Inflammatory macrophage treated with lipopolysaccharide for 1 hour (primary cell): ENCODE results near the gene GPRASP1.
A peak's percentile ranks its signal among the peaks of the same experiment; 100 is the strongest.
"Not testable (repeated sequence)": the region's sequence is repeated elsewhere in the genome, so short reads cannot be mapped to it uniquely, and the experiment has no call there.

ENCODE experiments used
- DNase-seq, 2 donors: peaks; one replicate each; pipeline ENCODE4 v3.0.0-alpha.2; 2020 to 2022

The GPRASP1 gene, protein sequence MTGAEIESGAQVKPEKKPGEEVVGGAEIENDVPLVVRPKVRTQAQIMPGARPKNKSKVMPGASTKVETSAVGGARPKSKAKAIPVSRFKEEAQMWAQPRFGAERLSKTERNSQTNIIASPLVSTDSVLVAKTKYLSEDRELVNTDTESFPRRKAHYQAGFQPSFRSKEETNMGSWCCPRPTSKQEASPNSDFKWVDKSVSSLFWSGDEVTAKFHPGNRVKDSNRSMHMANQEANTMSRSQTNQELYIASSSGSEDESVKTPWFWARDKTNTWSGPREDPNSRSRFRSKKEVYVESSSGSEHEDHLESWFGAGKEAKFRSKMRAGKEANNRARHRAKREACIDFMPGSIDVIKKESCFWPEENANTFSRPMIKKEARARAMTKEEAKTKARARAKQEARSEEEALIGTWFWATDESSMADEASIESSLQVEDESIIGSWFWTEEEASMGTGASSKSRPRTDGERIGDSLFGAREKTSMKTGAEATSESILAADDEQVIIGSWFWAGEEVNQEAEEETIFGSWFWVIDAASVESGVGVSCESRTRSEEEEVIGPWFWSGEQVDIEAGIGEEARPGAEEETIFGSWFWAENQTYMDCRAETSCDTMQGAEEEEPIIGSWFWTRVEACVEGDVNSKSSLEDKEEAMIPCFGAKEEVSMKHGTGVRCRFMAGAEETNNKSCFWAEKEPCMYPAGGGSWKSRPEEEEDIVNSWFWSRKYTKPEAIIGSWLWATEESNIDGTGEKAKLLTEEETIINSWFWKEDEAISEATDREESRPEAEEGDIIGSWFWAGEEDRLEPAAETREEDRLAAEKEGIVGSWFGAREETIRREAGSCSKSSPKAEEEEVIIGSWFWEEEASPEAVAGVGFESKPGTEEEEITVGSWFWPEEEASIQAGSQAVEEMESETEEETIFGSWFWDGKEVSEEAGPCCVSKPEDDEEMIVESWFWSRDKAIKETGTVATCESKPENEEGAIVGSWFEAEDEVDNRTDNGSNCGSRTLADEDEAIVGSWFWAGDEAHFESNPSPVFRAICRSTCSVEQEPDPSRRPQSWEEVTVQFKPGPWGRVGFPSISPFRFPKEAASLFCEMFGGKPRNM (N-terminal part only)

DNA sequence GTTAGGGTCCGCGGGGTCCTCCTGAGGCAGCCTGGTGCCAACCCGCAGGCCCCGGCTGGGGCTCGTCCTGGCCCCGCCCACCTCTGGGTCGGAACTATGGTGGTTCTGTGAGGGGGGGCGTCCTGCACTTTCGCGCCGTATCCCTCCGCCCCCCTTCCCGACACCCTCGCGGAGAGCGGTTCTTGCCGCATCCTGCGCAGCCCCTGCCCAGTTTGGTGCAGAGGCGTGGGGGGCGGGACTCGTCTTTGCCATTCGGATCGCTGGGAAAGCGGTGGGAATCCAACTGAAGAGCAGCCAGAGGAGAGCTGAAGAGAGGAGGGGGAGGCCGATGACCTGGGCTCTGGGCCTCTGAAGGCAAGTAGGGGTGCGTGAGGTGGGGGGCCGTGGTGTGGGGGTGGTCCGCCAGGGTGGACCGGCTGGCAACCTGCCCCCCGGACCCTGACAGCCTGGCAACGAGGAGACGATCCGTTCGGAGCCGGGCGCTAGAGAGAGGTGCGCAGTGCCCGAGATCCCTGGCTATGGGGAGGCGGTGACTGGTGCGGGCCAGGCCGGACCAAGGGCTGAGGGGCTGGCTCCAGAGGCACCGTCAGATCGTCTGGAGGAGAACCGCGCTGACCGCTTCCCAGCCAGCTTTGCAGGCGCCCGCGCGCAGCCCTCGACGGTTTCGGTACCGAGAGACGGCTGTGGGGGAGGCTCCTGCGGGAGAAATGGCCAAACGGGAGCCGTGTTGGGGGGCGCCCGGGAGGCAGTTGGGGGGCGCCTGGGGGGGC, at the start of gene GPRASP1:
GPRASP1 (plus strand) TSS at position 242 of the 770 bp plus-strand sequence. CDS start 2,431 bp downstream, outside the sequence.
- DNase-seq, result no peak

DNA sequence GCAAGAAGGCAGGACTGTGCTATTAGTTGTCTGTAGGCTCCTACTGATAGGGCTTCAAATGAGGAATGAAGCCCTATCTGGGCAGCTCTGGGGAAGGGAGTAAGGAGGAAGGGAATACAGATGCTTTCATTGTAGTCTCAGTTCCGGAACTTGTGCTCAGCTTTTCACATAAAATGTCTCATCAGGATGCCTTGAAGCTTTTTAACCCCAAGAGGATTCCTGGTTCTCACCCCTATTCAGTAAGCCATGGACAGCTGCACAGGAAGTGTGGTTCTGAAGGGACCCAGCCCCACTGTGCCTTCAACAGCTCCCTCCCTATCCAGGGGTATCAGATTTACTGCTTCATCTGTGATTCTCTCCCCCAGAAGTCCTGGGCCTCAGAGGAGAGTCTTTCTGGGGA, 47.0 kb upstream of the GPRASP1 start:
- DNase-seq, result no peak

DNA sequence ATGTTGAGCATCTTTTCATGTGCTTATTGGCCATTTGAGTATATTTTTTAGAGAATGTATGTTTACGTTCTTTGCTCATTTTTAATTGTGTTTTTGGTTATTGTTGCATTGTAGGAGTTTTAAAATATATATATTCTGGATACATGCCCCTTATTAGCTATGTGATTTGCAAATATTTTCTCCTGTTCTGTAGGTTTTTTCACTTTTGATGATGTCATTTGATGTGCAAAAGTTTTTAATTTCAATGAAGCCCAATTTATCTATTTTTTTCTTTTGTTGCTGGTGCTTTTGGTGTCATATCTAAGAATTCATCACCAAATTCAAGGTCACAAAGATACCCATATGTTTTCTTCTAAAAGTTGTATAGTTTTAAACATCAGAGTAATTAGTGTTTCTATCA, 45.2 kb upstream of the GPRASP1 start:
- DNase-seq, result no peak

DNA sequence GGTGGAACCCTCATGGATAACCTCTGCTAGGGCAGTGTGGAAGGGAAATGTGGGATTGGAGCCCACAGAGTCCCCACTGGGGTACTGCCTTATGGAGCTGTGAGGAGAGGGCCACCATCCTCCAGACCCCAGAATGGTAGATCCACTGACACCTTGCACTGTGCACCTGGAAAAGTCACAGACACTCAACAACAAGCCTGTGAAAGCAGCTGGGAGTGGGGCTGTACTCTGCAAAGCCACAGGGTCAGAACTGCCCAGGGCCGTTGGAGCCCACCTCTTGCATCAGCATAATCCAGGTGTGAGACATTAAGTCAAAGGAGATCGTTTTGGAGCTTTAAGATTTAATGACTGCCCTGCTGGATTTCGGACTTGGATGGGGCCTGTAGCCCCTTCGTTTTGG, 40.4 kb upstream of the GPRASP1 start:
- DNase-seq, result no peak

DNA sequence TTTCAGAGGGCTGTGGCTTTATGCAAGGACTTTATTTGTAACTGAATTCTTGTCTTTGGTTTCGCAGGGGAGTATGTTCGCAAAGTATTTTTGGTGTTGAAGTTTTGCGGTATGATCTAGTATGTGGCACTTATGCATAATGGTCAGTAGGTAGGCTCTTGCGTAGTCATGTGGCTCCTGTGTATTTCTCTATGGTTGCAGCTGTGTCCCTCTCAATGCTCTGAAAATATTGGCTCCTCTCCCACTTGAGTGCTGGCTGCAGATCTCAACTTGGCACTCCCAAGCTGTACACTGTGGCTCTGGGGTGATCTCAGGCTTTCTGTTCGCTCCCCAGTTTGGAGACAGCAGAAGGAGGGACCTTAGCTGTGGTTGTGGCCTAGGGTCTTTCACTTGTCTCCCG, 27.2 kb upstream of the GPRASP1 start:
- DNase-seq, result no peak

DNA sequence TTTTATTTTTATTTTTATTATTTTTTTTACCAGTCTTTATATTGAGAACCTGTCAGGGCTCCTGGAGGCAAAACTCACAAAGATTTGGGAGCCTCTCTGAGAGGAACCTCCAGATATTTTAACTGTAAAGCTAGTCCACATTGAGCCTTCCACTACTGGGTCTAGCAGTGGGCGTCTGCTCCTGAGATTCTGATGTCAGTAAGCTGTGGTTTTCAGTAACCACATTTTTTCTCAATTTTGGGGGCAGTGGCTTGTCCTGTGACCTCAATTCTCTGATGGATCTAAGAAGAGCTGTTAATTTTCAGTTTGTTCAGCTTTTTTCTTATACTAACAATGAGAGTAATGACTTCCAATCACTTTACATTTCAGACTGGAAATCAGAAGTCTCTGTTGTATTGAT, 23.6 kb upstream of the GPRASP1 start:
- DNase-seq, result peak; percentile 24 to 60

DNA sequence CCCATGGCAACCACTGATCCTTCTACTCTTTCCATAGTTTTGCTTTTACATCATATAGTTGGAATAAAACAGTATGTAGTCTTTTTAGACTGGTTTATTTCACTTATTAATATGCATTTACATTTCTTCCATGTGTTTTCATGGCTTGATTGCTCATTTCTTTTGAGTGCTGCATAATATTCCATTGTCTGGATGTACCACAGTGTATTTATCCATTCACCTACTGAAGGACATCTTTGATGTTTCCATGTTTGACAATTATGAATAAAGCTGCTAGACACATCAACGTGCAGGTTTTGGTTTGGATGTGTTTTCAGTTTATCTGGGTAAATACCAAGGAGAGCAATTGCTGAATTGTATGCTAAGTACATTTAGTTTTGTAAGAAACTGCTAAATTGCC, 13.7 kb upstream of the GPRASP1 start:
- no peak for DNase-seq

DNA sequence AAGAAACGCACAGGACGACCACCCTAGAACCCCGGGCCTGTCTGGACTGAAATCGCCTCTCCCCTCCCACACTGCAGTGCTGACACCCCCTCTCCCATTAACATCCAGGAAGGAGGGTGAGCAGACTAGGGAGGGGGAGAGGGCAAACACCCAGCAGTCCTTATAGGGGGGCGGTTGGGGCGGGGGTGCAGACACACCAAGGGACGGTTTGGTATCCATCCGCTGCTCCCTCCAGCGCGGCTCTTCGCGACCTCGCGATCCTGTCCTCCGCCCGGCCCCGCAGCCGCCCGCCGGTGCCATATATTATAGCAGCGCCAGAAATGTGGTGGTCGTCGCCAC, 411 bp upstream of the GPRASP1 start:
- no peak for DNase-seq

DNA sequence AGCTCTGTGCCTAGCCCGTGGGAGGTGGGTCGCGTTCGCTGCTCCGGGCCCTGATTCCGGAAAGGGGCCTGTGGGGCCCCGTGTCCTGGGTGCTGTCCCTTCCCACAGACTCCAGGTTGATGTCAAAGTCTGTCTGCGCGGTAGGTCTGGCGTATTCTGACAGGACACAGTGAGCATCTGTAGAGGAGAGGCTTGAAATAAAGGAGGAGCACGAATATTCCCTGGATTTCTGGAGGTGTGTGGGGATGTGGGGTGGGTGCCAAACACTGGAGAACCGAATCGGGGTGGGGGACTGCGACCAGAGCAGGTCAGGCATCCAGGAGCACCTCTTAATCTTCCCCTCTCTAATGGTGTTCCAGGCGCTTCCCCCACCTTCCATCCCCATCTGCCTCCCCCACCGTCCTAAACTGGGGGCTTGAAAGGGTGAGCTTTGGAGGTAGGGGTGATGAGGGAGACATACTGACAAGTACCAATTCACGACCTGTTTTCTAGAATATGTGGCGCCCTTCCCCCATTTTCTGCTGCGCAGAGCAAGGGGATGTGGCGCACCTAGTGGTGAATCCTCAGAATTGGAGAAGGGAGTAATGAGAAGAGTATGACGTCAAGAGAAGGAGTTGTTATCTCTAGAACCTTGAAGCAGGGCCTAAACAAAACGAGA, 877 bp downstream of the GPRASP1 start:
- DNase-seq, result no peak

DNA sequence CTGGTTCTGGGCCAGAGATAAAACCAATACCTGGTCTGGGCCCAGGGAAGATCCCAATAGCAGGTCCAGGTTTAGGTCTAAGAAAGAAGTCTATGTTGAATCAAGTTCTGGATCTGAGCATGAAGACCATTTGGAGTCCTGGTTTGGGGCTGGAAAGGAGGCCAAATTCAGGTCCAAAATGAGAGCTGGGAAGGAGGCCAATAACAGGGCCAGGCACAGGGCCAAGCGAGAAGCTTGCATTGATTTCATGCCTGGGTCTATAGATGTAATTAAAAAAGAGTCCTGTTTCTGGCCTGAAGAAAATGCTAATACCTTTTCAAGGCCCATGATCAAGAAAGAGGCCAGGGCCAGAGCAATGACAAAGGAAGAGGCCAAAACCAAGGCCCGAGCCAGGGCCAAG, 3.4 kb downstream of the GPRASP1 start:
- no peak for DNase-seq

DNA sequence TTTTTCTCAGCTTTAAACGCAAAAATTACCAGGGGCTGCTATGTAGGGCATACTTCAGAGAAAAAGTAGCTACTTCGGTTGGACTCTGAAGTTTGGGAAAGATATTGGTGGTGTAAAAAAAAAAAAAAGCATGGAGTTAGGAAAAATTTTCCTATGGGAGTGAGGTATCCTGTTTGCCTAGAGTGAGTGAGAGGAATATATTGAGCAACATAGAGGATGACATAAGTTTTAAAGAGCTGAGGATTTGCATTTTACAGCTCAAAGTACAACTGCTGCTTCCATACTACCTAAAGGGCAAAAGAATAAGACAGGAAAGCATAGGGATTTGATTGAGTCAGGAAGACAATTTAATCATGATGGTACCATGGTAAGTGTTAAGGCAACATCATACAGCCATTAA, 7.3 kb downstream of the GPRASP1 start:
- no peak for DNase-seq

DNA sequence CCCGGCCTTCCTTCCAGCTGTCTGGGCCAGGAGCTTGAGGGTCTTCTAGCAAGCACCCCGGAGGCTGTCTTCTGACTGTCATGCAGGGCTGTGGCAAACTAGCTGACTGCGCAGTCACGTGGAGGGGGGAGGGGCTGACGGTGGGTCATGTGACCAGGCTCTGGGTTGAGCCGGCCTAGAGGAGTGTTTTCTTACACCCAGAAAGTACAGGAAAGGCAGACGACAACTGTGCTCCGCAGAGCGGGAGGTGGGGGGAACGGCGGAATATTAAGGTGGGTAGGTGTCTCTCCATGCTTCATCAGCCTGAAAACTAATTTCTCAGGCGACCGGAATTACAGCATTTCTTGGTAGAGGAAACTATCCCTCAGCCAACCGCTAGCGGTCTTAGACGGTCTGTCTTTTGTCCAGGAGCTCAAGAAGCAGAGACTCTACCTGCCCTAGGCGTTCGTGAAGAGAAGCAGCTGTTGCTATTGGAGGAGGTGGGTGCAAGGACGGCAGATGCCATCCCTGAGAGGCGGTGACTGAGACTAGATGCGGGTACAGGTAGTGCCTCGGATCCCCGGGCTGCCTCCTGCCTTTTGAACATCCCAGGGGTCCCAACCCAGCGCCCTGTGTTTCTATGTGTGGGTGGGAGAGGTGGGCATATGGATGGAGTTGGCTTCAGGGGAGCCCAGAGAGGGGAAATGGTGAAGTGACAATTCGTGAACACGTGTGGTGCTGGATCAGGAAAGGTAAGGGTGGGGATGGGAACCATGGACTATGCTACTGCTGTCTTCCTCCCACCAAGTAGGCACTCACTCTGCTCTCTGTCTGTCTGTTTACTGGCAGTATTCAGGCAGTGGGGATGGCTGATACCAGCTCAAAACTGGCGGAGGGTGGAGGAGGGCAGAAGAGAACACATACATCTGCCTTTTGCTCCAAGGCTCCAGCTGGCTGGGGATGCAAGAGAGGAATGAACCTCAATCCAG, 8.8 kb downstream of the GPRASP1 start:
- peak; percentile 53 to 63 for DNase-seq

DNA sequence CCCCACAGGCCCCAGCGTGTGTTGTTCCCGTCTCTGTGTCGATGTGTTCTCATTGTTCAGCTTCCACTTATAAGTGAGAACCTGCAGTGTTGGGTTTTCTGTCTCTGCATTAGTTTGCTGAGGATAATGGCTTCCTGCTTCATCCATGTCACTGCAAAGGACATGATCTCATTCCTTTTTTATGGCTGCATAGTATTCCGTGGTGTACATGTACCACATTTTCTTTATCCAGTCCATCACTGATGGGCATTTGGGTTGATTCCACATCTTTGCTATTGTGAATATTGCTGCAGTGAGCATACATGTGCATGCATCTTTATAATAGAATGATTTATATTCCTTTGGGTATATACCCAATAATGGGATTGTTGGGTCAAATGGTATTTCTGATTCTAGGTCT, 12.5 kb downstream of the GPRASP1 start:
- not testable (repeated sequence) for DNase-seq

DNA sequence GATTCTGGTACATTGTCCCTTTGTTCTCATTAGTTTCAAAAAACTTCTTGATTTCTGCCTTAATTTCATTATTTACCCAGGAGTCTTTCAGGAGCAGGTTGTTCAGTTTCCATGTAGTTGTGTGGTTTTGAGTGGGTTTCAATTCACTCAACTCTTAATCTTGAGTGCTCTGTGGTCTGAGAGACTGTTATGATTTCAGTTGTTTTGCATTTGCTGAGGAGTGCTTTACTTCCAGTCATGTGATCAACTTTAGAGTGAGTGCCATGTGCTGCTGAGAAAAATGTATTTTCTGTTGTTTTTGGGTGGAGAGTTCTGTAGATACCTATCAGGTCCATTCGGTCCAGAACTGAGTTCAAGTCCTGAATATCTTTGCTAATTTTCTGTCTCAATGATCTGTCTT, 15.8 kb downstream of the GPRASP1 start:
- DNase-seq, result not testable (repeated sequence)

DNA sequence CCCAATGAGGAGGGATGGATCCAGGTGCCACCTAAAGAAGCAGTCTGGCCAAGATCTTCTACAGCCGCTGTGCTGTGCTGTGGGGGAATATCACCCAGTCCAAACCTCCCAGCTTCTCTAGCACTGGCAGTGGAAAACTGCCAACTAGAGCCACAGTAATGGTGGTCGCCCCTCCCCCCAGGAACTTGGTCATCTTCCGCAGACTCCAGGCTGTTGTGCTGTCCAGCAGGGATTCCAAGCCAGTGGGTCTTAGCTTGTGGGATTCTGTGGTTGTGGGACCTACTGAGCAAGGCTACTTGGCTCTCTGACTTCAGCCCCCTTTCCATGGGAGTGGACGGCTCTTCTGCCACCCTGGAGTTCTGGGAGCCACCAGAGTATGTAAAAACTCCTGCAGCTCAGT, 18.2 kb downstream of the GPRASP1 start:
- DNase-seq, result no peak

DNA sequence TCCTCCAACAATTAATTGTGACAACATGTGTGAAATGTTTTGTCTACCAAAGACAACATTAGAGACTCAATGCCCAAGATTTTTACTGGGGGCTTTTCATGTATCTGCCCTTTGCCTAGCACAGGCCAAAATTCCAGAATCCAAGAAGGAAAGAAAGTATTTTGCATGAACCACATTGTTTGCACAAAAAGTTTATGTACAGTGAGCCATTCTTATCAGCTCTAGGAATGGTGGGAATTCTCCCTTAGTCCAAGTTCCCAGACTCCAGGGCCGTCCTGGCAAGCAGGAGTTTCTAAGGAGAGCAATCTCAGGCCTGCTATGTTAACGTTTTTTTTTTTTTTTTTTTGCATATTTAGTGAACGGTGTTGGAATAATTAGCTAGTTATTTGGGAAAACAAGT, 21.6 kb downstream of the GPRASP1 start:
- DNase-seq, result no peak

DNA sequence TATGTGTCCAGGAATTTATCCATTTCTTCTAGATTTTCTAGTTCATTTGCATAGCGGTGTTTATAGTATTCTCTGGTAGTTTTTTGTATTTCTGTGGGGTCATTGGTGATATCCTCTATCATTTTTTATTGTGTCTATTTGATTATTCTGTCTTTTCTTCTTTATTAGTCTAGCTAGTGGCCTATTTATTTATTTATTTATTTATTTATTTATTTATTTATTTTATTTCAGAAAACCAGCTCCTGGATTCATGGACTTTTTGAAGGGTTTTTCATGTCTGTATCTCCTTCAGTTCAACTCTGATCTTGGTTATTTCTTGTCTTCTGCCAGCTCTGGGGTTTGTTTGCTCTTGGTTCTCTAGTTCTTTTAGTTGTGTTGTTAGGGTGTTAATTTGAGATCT, 26.2 kb downstream of the GPRASP1 start:
- not testable (repeated sequence) for DNase-seq

DNA sequence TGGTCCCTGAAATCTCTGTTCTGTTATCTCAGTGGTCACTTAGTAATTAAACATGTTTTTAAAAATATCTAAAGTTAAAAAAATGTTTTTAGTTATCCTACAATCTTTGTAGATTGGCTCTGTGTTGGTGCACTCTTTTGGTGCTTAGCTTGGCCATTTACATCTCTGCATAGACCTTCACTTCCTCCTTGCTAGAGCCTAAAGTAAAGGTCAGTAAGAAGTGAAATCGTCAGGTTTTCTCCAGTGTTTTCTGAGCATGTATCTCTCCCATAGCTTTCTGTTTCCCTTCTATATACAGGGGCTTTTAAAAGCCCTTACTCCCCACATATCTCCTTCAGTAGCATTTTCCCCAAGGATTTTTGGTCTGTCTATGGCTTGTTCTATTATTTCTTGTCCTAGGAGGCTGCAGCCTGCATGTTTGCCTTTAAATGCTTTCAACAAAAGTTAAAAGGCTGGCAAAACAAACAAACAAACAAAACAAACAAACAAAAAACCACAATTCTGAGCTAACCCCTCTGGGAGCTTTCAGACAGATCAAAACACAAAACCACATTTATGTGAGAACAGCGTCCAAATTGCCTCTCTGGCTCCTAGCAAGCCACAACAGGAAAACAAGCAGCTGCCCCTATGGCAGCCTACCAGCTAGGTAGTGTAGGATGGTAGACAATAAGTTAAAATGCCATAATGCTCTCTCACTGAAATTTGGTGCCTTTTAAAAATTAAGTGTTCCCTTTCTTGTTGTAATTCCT, 33.7 kb downstream of the GPRASP1 start:
- DNase-seq, result no peak

DNA sequence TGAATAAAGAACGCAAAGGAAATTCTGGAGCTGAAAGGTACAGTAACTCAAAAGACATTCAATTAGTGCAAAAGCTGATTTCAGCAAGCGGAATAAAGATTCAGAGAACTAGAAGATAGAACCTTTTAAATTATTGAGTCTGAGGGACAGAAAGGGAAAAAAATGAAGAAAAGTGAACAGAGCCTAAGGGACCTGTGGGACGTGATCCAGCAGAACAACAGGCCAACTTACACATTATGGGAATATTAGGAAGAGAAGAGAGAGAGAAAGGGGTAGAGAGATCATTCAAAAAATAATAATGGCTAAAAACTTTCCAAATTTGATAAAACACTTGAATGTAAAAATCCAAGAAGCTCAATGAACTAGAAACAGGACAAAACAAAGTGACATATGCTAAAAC, 43.5 kb downstream of the GPRASP1 start:
- no peak for DNase-seq

DNA sequence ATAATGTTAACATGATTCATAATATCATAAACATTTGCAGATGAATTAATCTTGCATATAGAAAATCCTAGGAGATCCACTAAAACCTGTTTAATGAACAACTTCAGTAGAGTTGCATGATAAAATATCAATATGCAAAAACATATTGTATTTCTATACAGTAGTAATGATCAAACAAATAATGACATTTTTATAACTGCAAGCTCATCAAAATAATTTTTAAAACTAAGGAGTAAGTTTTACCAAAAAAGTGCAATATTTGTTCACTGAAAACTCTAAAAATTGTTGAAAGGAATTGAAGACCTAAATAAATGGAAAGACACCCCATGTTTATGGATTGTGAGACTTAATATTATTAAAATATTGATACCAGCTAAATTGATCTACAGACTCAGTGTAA, 45.0 kb downstream of the GPRASP1 start:
- no peak for DNase-seq
